HEK293 (cell line): Measurements from ENCODE around the gene ENKUR.

Source experiments
- CTCF ChIP-seq: fragments of 450-650 bp; formaldehyde crosslinking; IDR thresholded peaks from 2 replicates; pipeline ENCODE4 v1.5.1; 2016; ENCODE audit warnings: missing biosample characterization, missing genetic modification characterization
- KLF9 ChIP-seq: fragments of 450-650 bp; formaldehyde crosslinking; IDR thresholded peaks from 2 replicates; pipeline ENCODE4 v1.5.1; 2016; ENCODE audit warnings: missing biosample characterization, missing genetic modification characterization, low read depth
- SCRT1 ChIP-seq: fragments of 450-650 bp; formaldehyde crosslinking; IDR thresholded peaks from 2 replicates; pipeline ENCODE4 v1.5.1; 2016; ENCODE audit warnings: missing biosample characterization, missing genetic modification characterization, borderline replicate concordance
- ZBTB11 ChIP-seq: fragments of 450-650 bp; formaldehyde crosslinking; conservative IDR thresholded peaks from 2 replicates; pipeline ENCODE4 v1.5.1; 2016; ENCODE audit warnings: low read depth, missing biosample characterization, missing genetic modification characterization
- ZEB2 ChIP-seq: fragments of 450-650 bp; formaldehyde crosslinking; IDR thresholded peaks from 2 replicates; pipeline ENCODE4 v1.5.1; 2016; ENCODE audit warnings: missing biosample characterization, missing genetic modification characterization
- ZNF239 ChIP-seq: fragments of 450-650 bp; formaldehyde crosslinking; IDR thresholded peaks from 2 replicates; pipeline ENCODE4 v1.5.1; 2016; ENCODE audit warnings: missing biosample characterization, missing genetic modification characterization
- ZNF302 ChIP-seq: fragments of 450-650 bp; formaldehyde crosslinking; IDR thresholded peaks from 2 replicates; pipeline ENCODE4 v1.5.1; 2016; ENCODE audit warnings: missing biosample characterization, missing genetic modification characterization, low read depth

GRCh38 chr10:25046641-25047040 lies 30.7 kb upstream of the ENKUR start:
- TF ChIP-seq CTCF (tag by site-specific recombination) (no peak), ZNF239 (tag by site-specific recombination) (no peak), ZBTB11 (tag by site-specific recombination) (no peak), ZEB2 (no peak), SCRT1 (tag by site-specific recombination) (no peak), ZNF302 (no peak), KLF9 (tag by site-specific recombination) (no peak)
